Endodermal cell (in vitro differentiated cells): Measurements from ENCODE around the gene KREMEN1. TPM values are rescaled to one million over a fixed set of nuclear protein-coding genes. Genes with fewer than 3 reads are reported as not detected.

Source experiments
- DNase-seq: peaks from one replicate; pipeline ENCODE4 v3.0.0-alpha.2; 2017
- H3K27ac ChIP-seq: 2 replicates; pipeline ENCODE4 v1.5.1; 2013; ENCODE audit warnings: mild to moderate bottlenecking, low read depth, low read length, moderate library complexity
- H3K27me3 ChIP-seq: 2 replicates; pipeline ENCODE4 v1.6.1; 2013; ENCODE audit warnings: mild to moderate bottlenecking, low read length, moderate library complexity; ENCODE audit not compliant: insufficient read depth, control insufficient read depth, poor library complexity, severe bottlenecking
- H3K36me3 ChIP-seq: 2 replicates; pipeline ENCODE4 v1.7.0; 2013; ENCODE audit warnings: mild to moderate bottlenecking, low read length, moderate library complexity; ENCODE audit not compliant: control insufficient read depth, insufficient read depth
- H3K4me1 ChIP-seq: one replicate; pipeline ENCODE4 v1.7.0; 2013; ENCODE audit warnings: low read length; ENCODE audit not compliant: control insufficient read depth, insufficient read depth
- H3K4me3 ChIP-seq: 2 replicates; pipeline ENCODE4 v1.5.1; 2013; ENCODE audit warnings: mild to moderate bottlenecking, low read length, moderate library complexity
- H3K9ac ChIP-seq: 2 replicates; pipeline ENCODE4 v1.6.1; 2013; ENCODE audit warnings: mild to moderate bottlenecking, low read length, moderate library complexity; ENCODE audit not compliant: poor library complexity, severe bottlenecking; ENCODE audit errors: extremely low read depth
- H3K9me3 ChIP-seq: 2 replicates; pipeline ENCODE4 v1.6.1; 2013; ENCODE audit warnings: mild to moderate bottlenecking, low read length, moderate library complexity; ENCODE audit not compliant: control insufficient read depth
- H3K27ac Mint-ChIP-seq: 2 replicates; pipeline ENCODE4 v1.8.0; 2020; ENCODE audit warnings: mixed read lengths
- H3K27me3 Mint-ChIP-seq: 2 replicates; pipeline ENCODE4 v1.8.0; 2021; ENCODE audit warnings: mild to moderate bottlenecking, mixed read lengths; ENCODE audit not compliant: insufficient read depth
- H3K36me3 Mint-ChIP-seq: 2 replicates; pipeline ENCODE4 v1.8.0; 2020; ENCODE audit warnings: low read depth, mixed read lengths
- H3K4me1 Mint-ChIP-seq: 2 replicates; pipeline ENCODE4 v1.8.0; 2020; ENCODE audit warnings: mixed read lengths
- H3K4me3 Mint-ChIP-seq: 2 replicates; pipeline ENCODE4 v1.8.0; 2020; ENCODE audit warnings: mild to moderate bottlenecking, moderate library complexity, mixed read lengths
- H3K9me3 Mint-ChIP-seq: 2 replicates; pipeline ENCODE4 v1.8.0; 2020; ENCODE audit warnings: mild to moderate bottlenecking, mixed read lengths
- WGBS, 2 experiments: methylation state at CpG; one replicate each; pipeline versions ENCODE4 v1.1.5 to v1.1.7; 2013; ENCODE audit warnings: missing lambda C conversion rate in 2 of 2, mixed read lengths in 1 of 2; ENCODE audit not compliant: insufficient coverage in 1 of 2, insufficient read length in 1 of 2; 5-methylcytosine and 5-hydroxymethylcytosine counted together
- total RNA-seq, 2 donors: library from RNA; stranded (reverse); fragmentation: NEBNext Ultra II Directional in 1 of 2; extraction: Animal tissue kit (Norgen Biotek cat#: 25700) in 1 of 2; gene quantifications; 2 replicates in 1 of 2; 3 replicates in 1 of 2; pipeline ENCODE4 v1.2.1, GENCODE V29; 2021
- TF ChIP-seq, protein P1 (sequence below): fragments of 200-600 bp; sonication (generic); conservative IDR thresholded peaks from 2 replicates; pipeline ENCODE4 v1.5.0; 2021; ENCODE audit warnings: antibody characterized with exemption, mild to moderate bottlenecking

KREMEN1 gene
- total RNA-seq, 2 donors from 2014 or later = 6.2 to 7.5 TPM

DNA sequence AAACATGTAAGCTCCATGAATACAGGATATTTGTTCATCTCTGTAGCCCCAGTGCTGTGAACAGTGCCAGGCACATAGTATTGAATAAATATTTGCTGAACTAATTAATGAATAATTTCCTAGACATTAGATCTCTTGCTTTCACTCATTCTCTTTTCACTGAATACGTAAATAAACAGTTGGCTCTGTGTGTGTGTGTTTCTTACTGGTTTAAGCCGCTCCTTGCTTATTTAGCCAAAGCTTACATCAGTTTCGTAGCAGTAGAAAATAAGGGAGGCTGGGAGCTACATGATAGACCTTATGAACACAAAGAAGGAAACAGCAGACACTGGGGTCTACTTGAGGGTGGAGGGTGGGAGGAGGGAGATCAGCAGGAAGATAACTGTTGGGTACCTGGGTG lies 17.2 kb downstream of the KREMEN1 start:
- no peaks in the 10 kb centered on the region for H3K27me3 Mint-ChIP-seq
- H3K9me3 Mint-ChIP-seq = no peaks in the 10 kb centered on the region
- H3K9ac ChIP-seq = no peak overlapping the region
- no peak overlapping the region for H3K27ac Mint-ChIP-seq
- no peak overlapping the region for H3K4me3 ChIP-seq
- no peaks in the 10 kb centered on the region for H3K4me1 Mint-ChIP-seq
- TF ChIP-seq, protein P1, sequence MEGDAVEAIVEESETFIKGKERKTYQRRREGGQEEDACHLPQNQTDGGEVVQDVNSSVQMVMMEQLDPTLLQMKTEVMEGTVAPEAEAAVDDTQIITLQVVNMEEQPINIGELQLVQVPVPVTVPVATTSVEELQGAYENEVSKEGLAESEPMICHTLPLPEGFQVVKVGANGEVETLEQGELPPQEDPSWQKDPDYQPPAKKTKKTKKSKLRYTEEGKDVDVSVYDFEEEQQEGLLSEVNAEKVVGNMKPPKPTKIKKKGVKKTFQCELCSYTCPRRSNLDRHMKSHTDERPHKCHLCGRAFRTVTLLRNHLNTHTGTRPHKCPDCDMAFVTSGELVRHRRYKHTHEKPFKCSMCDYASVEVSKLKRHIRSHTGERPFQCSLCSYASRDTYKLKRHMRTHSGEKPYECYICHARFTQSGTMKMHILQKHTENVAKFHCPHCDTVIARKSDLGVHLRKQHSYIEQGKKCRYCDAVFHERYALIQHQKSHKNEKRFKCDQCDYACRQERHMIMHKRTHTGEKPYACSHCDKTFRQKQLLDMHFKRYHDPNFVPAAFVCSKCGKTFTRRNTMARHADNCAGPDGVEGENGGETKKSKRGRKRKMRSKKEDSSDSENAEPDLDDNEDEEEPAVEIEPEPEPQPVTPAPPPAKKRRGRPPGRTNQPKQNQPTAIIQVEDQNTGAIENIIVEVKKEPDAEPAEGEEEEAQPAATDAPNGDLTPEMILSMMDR = no peak
- peaks cover under 1% of the 10 kb centered on the region for H3K36me3 ChIP-seq
- H3K27me3 ChIP-seq = no peaks in the 10 kb centered on the region
- WGBS, 2 experiments = 93 to 100% methylated on average over 2 to 3 of the region's 3 CpGs
- no peak for DNase-seq
- H3K27ac ChIP-seq = no peak overlapping the region
- no peaks in the 10 kb centered on the region for H3K9me3 ChIP-seq
- no peak overlapping the region for H3K4me3 Mint-ChIP-seq
- peaks cover 5% of the 10 kb centered on the region for H3K36me3 Mint-ChIP-seq
- H3K4me1 ChIP-seq = no peaks in the 10 kb centered on the region

DNA sequence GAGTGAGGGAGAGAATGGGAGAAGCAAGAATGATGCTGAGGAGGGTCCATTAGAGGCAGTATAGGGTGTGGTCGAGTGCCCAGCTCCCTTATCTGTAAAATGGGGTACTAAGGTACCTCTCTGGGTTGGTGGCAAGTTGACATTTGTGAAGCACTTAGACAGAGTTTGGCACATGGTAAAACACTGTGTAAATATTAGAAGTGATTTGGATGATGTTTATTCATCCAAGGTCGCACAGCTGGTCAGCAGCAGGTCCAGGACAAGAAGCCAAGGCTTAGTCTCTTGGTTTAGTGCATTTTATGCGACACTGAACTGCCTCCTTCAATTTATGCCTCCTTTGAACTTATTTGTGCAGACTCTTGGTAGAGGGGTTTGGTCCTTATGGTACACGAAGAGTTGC lies 19.4 kb downstream of the KREMEN1 start:
- 95 to 100% methylated on average over 2 to 4 of the region's 4 CpGs for WGBS, 2 experiments
- H3K9me3 ChIP-seq = no peaks in the 10 kb centered on the region
- Mint-ChIP-seq H3K36me3 (peaks cover 7% of the 10 kb centered on the region), H3K4me1 (peaks cover 11% of the 10 kb centered on the region), H3K27me3 (no peaks in the 10 kb centered on the region), H3K4me3 (no peak overlapping the region), H3K9me3 (no peaks in the 10 kb centered on the region), H3K27ac (no peak overlapping the region)
- peaks cover 5% of the 10 kb centered on the region for H3K4me1 ChIP-seq
- no peak for DNase-seq
- no peak overlapping the region for H3K9ac ChIP-seq
- H3K27me3 ChIP-seq = no peaks in the 10 kb centered on the region
- TF ChIP-seq, protein P1 = no peak
- H3K4me3 ChIP-seq = no peak overlapping the region
- H3K36me3 ChIP-seq = peaks cover 2% of the 10 kb centered on the region
- H3K27ac ChIP-seq = no peak overlapping the region

DNA sequence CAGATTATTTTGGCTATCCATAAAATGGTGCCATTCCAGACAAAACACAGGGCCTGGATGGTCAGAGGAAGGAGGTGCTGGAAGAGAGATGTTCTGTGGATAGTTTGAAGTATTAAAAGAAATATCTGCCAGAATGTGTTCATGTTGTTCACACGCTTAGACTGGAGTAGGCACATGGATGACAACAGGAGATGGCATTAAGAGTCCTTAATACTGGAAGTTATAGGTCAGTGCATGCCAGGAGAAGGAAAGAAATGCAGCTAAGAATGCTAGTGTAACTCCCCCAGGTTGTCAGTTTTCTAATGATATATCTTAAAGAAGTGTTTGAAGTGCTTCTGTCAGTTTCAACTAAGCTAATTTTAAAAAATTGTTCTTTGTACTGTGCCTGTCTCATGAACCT lies 20.2 kb downstream of the KREMEN1 start:
- WGBS, 2 experiments = 82 to 100% methylated on average over 1 of the region's 1 CpG
- no peak overlapping the region for H3K4me3 Mint-ChIP-seq
- H3K4me1 Mint-ChIP-seq = peaks cover 13% of the 10 kb centered on the region

More for the DNA sequence above, 20.2 kb downstream of the KREMEN1 start:
- no peaks in the 10 kb centered on the region for H3K9me3 ChIP-seq
- H3K36me3 ChIP-seq = peaks cover 2% of the 10 kb centered on the region
- H3K4me1 ChIP-seq = peaks cover 5% of the 10 kb centered on the region
- H3K9ac ChIP-seq = no peak overlapping the region
- TF ChIP-seq, protein P1 = no peak
- Mint-ChIP-seq H3K27me3 (no peaks in the 10 kb centered on the region), H3K27ac (no peak overlapping the region), H3K36me3 (peaks cover 7% of the 10 kb centered on the region), H3K9me3 (no peaks in the 10 kb centered on the region)
- no peaks in the 10 kb centered on the region for H3K27me3 ChIP-seq
- H3K4me3 ChIP-seq = no peak overlapping the region
- no peak overlapping the region for H3K27ac ChIP-seq
- no peak for DNase-seq
